IMR-90 (cell line): Measurements from ENCODE around the gene PSME2. TPM values are rescaled to one million over a fixed set of nuclear protein-coding genes. Genes with fewer than 3 reads are reported as not detected.

Experiments
- ATAC-seq: fragments of 200-7000 bp; cut with Tn5 transposase; 2 replicates; pipeline ENCODE4 v1.9.1; 2020; ENCODE audit warnings: low read depth, mild to moderate bottlenecking, moderate library complexity
- BruUV-seq: library from RNA; stranded (reverse); fragments of 400-500 nt; replicated peaks from 2 replicates; lab custom pipeline; 2021; lab: Mats Ljungman, UMichigan
- CTCF ChIA-PET: fragments of 300-600 bp; formaldehyde crosslinking; extraction: SDS; loops from one replicate; lab custom pipeline; 2021; ENCODE audit warnings: antibody characterized with exemption; lab: Yijun Ruan, JAX
- POLR2A ChIA-PET: fragments of 300-600 bp; sonication (Branson Sonifier 250); formaldehyde crosslinking; loops from one replicate; lab custom pipeline; 2022; ENCODE audit warnings: antibody characterized with exemption; ENCODE audit not compliant: unreplicated experiment; lab: Charles Lee
- DNase-seq: peaks from one replicate; pipeline ENCODE4 v3.0.0; 2013
- H2AFZ ChIP-seq: replicated peaks from 2 replicates; pipeline ENCODE3; 2013; ENCODE audit warnings: low read length, mild to moderate bottlenecking; ENCODE audit not compliant: poor library complexity
- H2AK5ac ChIP-seq: 2 replicates; pipeline ENCODE4 v1.6.1; 2013; ENCODE audit warnings: low read depth, low read length, inconsistent platforms
- H2AK9ac ChIP-seq: replicated peaks from 2 replicates; pipeline ENCODE3; 2013; ENCODE audit warnings: mild to moderate bottlenecking, low read depth, low read length, moderate library complexity; ENCODE audit not compliant: poor library complexity
- H2BK120ac ChIP-seq: 2 replicates; pipeline ENCODE4 v1.6.1; 2013; ENCODE audit warnings: low read depth, low read length, inconsistent platforms
- H2BK15ac ChIP-seq: 3 replicates; pipeline ENCODE4 v1.6.1; 2013; ENCODE audit warnings: low read depth, low read length, inconsistent platforms
- H2BK20ac ChIP-seq: 2 replicates; pipeline ENCODE4 v1.6.1; 2013; ENCODE audit warnings: low read depth, mild to moderate bottlenecking, inconsistent platforms, low read length, moderate library complexity
- H2BK5ac ChIP-seq: 2 replicates; pipeline ENCODE4 v1.6.1; 2013; ENCODE audit warnings: mild to moderate bottlenecking, low read depth, low read length, inconsistent platforms; ENCODE audit not compliant: poor library complexity, severe bottlenecking
- H3K14ac ChIP-seq: replicated peaks from 2 replicates; pipeline ENCODE4 v1.6.1; 2013; ENCODE audit warnings: low read depth, low read length, inconsistent platforms
- H3K18ac ChIP-seq: 2 replicates; pipeline ENCODE4 v1.6.1; 2013; ENCODE audit warnings: low read depth, low read length, control low read depth
- H3K23ac ChIP-seq: 2 replicates; pipeline ENCODE4 v1.6.1; 2013; ENCODE audit warnings: low read depth, low read length, inconsistent platforms
- H3K27ac ChIP-seq: 2 replicates; pipeline ENCODE4 v1.5.1; 2013; ENCODE audit warnings: mild to moderate bottlenecking, control low read depth, low read length; ENCODE audit not compliant: insufficient read depth
- H3K27me3 ChIP-seq: 2 replicates; pipeline ENCODE4 v1.6.1; 2013; ENCODE audit warnings: low read length; ENCODE audit not compliant: control insufficient read depth, insufficient read depth
- H3K36me3 ChIP-seq: 2 replicates; pipeline ENCODE4 v1.6.1; 2013; ENCODE audit warnings: low read length, mixed read lengths; ENCODE audit not compliant: control insufficient read depth, insufficient read depth
- H3K4ac ChIP-seq: 2 replicates; pipeline ENCODE4 v1.6.1; 2013; ENCODE audit warnings: low read depth, low read length, inconsistent platforms
- H3K4me1 ChIP-seq: 2 replicates; pipeline ENCODE4 v1.6.1; 2013; ENCODE audit warnings: low read length, mixed read lengths; ENCODE audit not compliant: control insufficient read depth, insufficient read depth
- H3K4me2 ChIP-seq: 2 replicates; pipeline ENCODE4 v1.6.1; 2013; ENCODE audit warnings: low read depth, mild to moderate bottlenecking, control low read depth, low read length, moderate library complexity
- H3K4me3 ChIP-seq: 2 replicates; pipeline ENCODE4 v1.5.1; 2013; ENCODE audit warnings: low read depth, mild to moderate bottlenecking, control low read depth, low read length, moderate library complexity; ENCODE audit not compliant: insufficient read depth
- H3K56ac ChIP-seq: 2 replicates; pipeline ENCODE4 v1.6.1; 2013; ENCODE audit warnings: low read length, inconsistent platforms; ENCODE audit not compliant: insufficient read depth; ENCODE audit errors: extremely low read depth
- H3K79me1 ChIP-seq, 2 experiments: 2 replicates each; pipeline ENCODE4 v1.6.1; 2013; ENCODE audit warnings: low read length in 2 of 2, inconsistent platforms in 1 of 2, low read depth in 1 of 2
- H3K9ac ChIP-seq: 2 replicates; pipeline ENCODE4 v1.6.1; 2013; ENCODE audit warnings: low read depth, low read length, control low read depth
- H3K9me1 ChIP-seq: 2 replicates; pipeline ENCODE4 v1.6.1; 2013; ENCODE audit warnings: low read length, inconsistent platforms; ENCODE audit not compliant: insufficient read depth
- H3K9me3 ChIP-seq: 2 replicates; pipeline ENCODE4 v1.6.1; 2013; ENCODE audit warnings: low read length; ENCODE audit not compliant: control insufficient read depth, insufficient read depth
- H4K20me1 ChIP-seq: 2 replicates; pipeline ENCODE4 v1.6.1; 2013; ENCODE audit warnings: low read length, inconsistent platforms; ENCODE audit not compliant: insufficient read depth
- H4K5ac ChIP-seq: 2 replicates; pipeline ENCODE4 v1.6.1; 2013; ENCODE audit warnings: mild to moderate bottlenecking, low read depth, low read length, control low read depth
- H4K8ac ChIP-seq, 2 experiments: 2 replicates each; pipeline ENCODE4 v1.6.1; 2013; ENCODE audit warnings: low read depth in 2 of 2, low read length in 2 of 2, control low read depth in 1 of 2, inconsistent platforms in 1 of 2
- H4K91ac ChIP-seq: 2 replicates; pipeline ENCODE4 v1.6.1; 2013; ENCODE audit warnings: low read depth, low read length, inconsistent platforms; ENCODE audit not compliant: insufficient read depth
- BHLHE40 ChIP-seq: fragments of 150-350 bp; IDR thresholded peaks from 2 replicates; pipeline ENCODE4 v1.6.1; 2016; ENCODE audit warnings: mild to moderate bottlenecking, low read depth, low read length
- CEBPB ChIP-seq: IDR thresholded peaks from 2 replicates; pipeline ENCODE4 v1.6.1; 2012; ENCODE audit warnings: low read depth, low read length, improper control_type of control experiment
- CHD1 ChIP-seq: IDR thresholded peaks from 2 replicates; pipeline ENCODE4 v1.6.1; 2012; ENCODE audit warnings: low read depth, low read length, improper control_type of control experiment
- CTCF ChIP-seq: conservative IDR thresholded peaks from 2 replicates; pipeline ENCODE4 v1.5.1; 2012; ENCODE audit warnings: mild to moderate bottlenecking, low read depth, low read length, improper control_type of control experiment
- ELK1 ChIP-seq: fragments of 150-350 bp; IDR thresholded peaks from 2 replicates; pipeline ENCODE4 v1.6.1; 2016; ENCODE audit warnings: low read depth, mild to moderate bottlenecking, low read length, moderate library complexity, borderline replicate concordance
- FOS ChIP-seq: fragments of 150-350 bp; IDR thresholded peaks from 2 replicates; pipeline ENCODE4 v1.6.1; 2016; ENCODE audit warnings: low read depth, low read length
- MAZ ChIP-seq: IDR thresholded peaks from 2 replicates; pipeline ENCODE4 v1.6.1; 2012; ENCODE audit warnings: low read depth, mild to moderate bottlenecking, low read length, improper control_type of control experiment, moderate library complexity, borderline replicate concordance
- MXI1 ChIP-seq: IDR thresholded peaks from 2 replicates; pipeline ENCODE4 v1.6.1; 2012; ENCODE audit warnings: low read depth, mild to moderate bottlenecking, low read length, moderate library complexity, borderline replicate concordance
- NFE2L2 ChIP-seq: fragments of 150-350 bp; IDR thresholded peaks from 2 replicates; pipeline ENCODE4 v1.6.1; 2016; ENCODE audit warnings: low read depth, mild to moderate bottlenecking, low read length
- POLR2A ChIP-seq: IDR thresholded peaks from 2 replicates; pipeline ENCODE4 v1.6.1; 2012; ENCODE audit warnings: mild to moderate bottlenecking, low read depth, low read length
- RAD21 ChIP-seq: IDR thresholded peaks from 2 replicates; pipeline ENCODE4 v1.6.1; 2012; ENCODE audit warnings: low read length, improper control_type of control experiment
- RCOR1 ChIP-seq: IDR thresholded peaks from 2 replicates; pipeline ENCODE4 v1.6.1; 2012; ENCODE audit warnings: mild to moderate bottlenecking, low read length, improper control_type of control experiment; ENCODE audit not compliant: insufficient replicate concordance
- RFX5 ChIP-seq: IDR thresholded peaks from 2 replicates; pipeline ENCODE4 v1.8.0; 2012; ENCODE audit warnings: low read depth, mild to moderate bottlenecking, low read length, moderate library complexity
- SMC3 ChIP-seq: fragments of 150-350 bp; IDR thresholded peaks from 2 replicates; pipeline ENCODE4 v1.6.1; 2016; ENCODE audit warnings: low read depth, mild to moderate bottlenecking, antibody characterized with exemption, low read length, moderate library complexity
- USF2 ChIP-seq: fragments of 150-350 bp; IDR thresholded peaks from 2 replicates; pipeline ENCODE4 v1.6.1; 2017; ENCODE audit warnings: mild to moderate bottlenecking, antibody characterized with exemption, low read length, low read depth
- WGBS, 2 experiments: methylation state at CpG; one replicate each; pipeline versions ENCODE4 v1.1.5 to v1.1.7; 2013; ENCODE audit warnings: missing lambda C conversion rate in 2 of 2; ENCODE audit not compliant: insufficient read length in 1 of 2; ENCODE audit errors: extremely low coverage in 2 of 2; 5-methylcytosine and 5-hydroxymethylcytosine counted together
- dilution Hi-C: fragments of 300-500 bp; cut with HindIII; formaldehyde crosslinking; loops from one replicate; pipeline ENCODE4 v1.14.3; 2018; ENCODE audit warnings: low sequenced_read_pairs; ENCODE audit not compliant: unreplicated experiment
- in situ Hi-C: fragments of 300-500 bp; cut with MboI; formaldehyde crosslinking; loops from 3 replicates; pipeline ENCODE4 v1.14.3; 2019; ENCODE audit warnings: low sequenced_read_pairs, inconsistent platforms, mixed read lengths
- intact Hi-C: fragments of 100-400 bp; cut with micrococcal nuclease; formaldehyde crosslinking; loops from 2 replicates; pipeline ENCODE4 v1.10.0; 2022
- polyA plus RNA-seq, 3 experiments: library from polyadenylated mRNA; depleted of rRNA; stranded (reverse); fragments of >200 nt; gene quantifications; 2 replicates each; pipeline ENCODE4 v1.2.3, GENCODE V29; 2012; ENCODE audit warnings: low replicate concordance in 1 of 3
- total RNA-seq: library from RNA; depleted of rRNA; stranded (reverse); fragments of >200 nt; gene quantifications from 2 replicates; pipeline ENCODE4 v1.2.3, GENCODE V29; 2012

Gene PSME2
- total and polyA plus RNA-seq, 2 of the 4 experiments (the other 2 are of a cell fraction) = 104 to 141 TPM

- Histone ChIP-seq H3K36me3 (peaks cover 63% of the 10 kb centered on the region), H2BK5ac (no peak overlapping the region), H3K9me3 (no peaks in the 10 kb centered on the region), H2AK5ac (no peak overlapping the region), H3K56ac (no peak overlapping the region), H2BK15ac (no peak overlapping the region), H4K5ac (no peak overlapping the region), H2BK120ac (no peak overlapping the region), H3K27ac (no peak overlapping the region), H3K79me1 (peaks cover 13 to 43% of the 10 kb centered on the region in 2 experiments), H2AK9ac (no peak overlapping the region), H4K20me1 (no peaks in the 10 kb centered on the region), H3K18ac (no peak overlapping the region), H3K4me3 (no peak overlapping the region), H2BK20ac (no peak overlapping the region), H3K4me1 (peaks cover 4% of the 10 kb centered on the region), H3K14ac (no peak overlapping the region), H2AFZ (no peak overlapping the region), H4K91ac (no peak overlapping the region), H3K9me1 (peaks cover 18% of the 10 kb centered on the region), H3K27me3 (no peaks in the 10 kb centered on the region), H3K4ac (no peak overlapping the region), H3K4me2 (no peak overlapping the region), H3K9ac (no peak overlapping the region), H3K23ac (no peak overlapping the region), H4K8ac (no peak overlapping the region)
- TF ChIP-seq BHLHE40 (no peak), RFX5 (no peak), POLR2A (no peak), FOS (no peak), SMC3 (no peak), NFE2L2 (no peak), CHD1 (no peak), MXI1 (no peak), RAD21 (no peak), MAZ (no peak), RCOR1 (no peak), ELK1 (no peak), CTCF (no peak), USF2 (no peak), CEBPB (no peak)
- in situ Hi-C loops = no loop called here
- CTCF ChIA-PET = no interaction called here
- intact Hi-C loops = no loop called here
- POLR2A ChIA-PET = no interaction called here
- no TSS peak for BruUV-seq
- ATAC-seq (no peak), DNase-seq (no peak)
- WGBS, 2 experiments = 94% methylated on average over 3 of the region's 7 CpGs; no CpG with 5 or more reads in 1 of the 2 experiments
- dilution Hi-C loops = no loop called here
These were observed 38.6 kb upstream of the PSME2 start for GRCh38 chr14:24185026-24185425.
